Neural crest cell (in vitro differentiated cells): Measurements from ENCODE around the gene PARVA. TPM values are rescaled to one million over a fixed set of nuclear protein-coding genes. Genes with fewer than 3 reads are reported as not detected.

ENCODE experiments used
- DNase-seq: peaks from one replicate; pipeline ENCODE4 v3.0.0; 2021; ENCODE audit warnings: low read depth, mixed read lengths, low spot score
- H3K27ac Mint-ChIP-seq: one replicate; pipeline ENCODE4 v1.8.0; 2021; ENCODE audit warnings: mild to moderate bottlenecking, mixed read lengths; ENCODE audit not compliant: unreplicated experiment
- H3K27me3 Mint-ChIP-seq: 2 replicates; pipeline ENCODE4 v1.8.0; 2021; ENCODE audit warnings: low read depth, mild to moderate bottlenecking, mixed read lengths
- H3K36me3 Mint-ChIP-seq: 2 replicates; pipeline ENCODE4 v1.8.0; 2021; ENCODE audit warnings: low read depth, mild to moderate bottlenecking, mixed read lengths
- H3K4me1 Mint-ChIP-seq: 2 replicates; pipeline ENCODE4 v1.8.0; 2021; ENCODE audit warnings: mixed read lengths
- H3K4me3 Mint-ChIP-seq: one replicate; pipeline ENCODE4 v1.8.0; 2021; ENCODE audit warnings: mild to moderate bottlenecking, mixed read lengths
- H3K9me3 Mint-ChIP-seq: 2 replicates; pipeline ENCODE4 v1.8.0; 2021; ENCODE audit warnings: mixed read lengths
- CTCF ChIP-seq: fragments of 200-600 bp; sonication (generic); conservative IDR thresholded peaks from 2 replicates; pipeline ENCODE4 v1.5.0; 2021; ENCODE audit warnings: antibody characterized with exemption, mild to moderate bottlenecking
- total RNA-seq: library from RNA; stranded (reverse); gene quantifications from 2 replicates; pipeline ENCODE4 v1.2.1, GENCODE V29; 2021

Gene PARVA
- total RNA-seq, 1 donor from 2014 or later, result 36.2 TPM

- Mint-ChIP-seq H3K9me3 (no peaks in the 10 kb centered on the region), H3K36me3 (peaks cover 3% of the 10 kb centered on the region), H3K4me3 (no peak overlapping the region), H3K4me1 (peaks cover 20% of the 10 kb centered on the region), H3K27me3 (no peaks in the 10 kb centered on the region), H3K27ac (peak overlapping the region; percentile 75)
- no peak for DNase-seq
- TF ChIP-seq CTCF, result peak; percentile 19
Observed at GRCh38 chr11:12410006-12410728, 32.8 kb downstream of the PARVA start.

- Mint-ChIP-seq H3K27ac (no peak overlapping the region), H3K4me1 (peaks cover 20% of the 10 kb centered on the region), H3K27me3 (no peaks in the 10 kb centered on the region), H3K36me3 (no peaks in the 10 kb centered on the region), H3K4me3 (no peak overlapping the region), H3K9me3 (no peaks in the 10 kb centered on the region)
- no peak for DNase-seq
- TF ChIP-seq CTCF, result no peak
Observed at GRCh38 chr11:12411393-12411792, 34.0 kb downstream of the PARVA start.

GRCh38 chr11:12411806-12412727 lies 34.7 kb downstream of the PARVA start:
- Mint-ChIP-seq H3K27me3 (no peaks in the 10 kb centered on the region), H3K4me1 (peaks cover 20% of the 10 kb centered on the region), H3K36me3 (no peaks in the 10 kb centered on the region), H3K27ac (no peak overlapping the region), H3K4me3 (no peak overlapping the region), H3K9me3 (no peaks in the 10 kb centered on the region)
- TF ChIP-seq CTCF, result peak; percentile 84
- DNase-seq, result peak; percentile 79

- TF ChIP-seq CTCF, result no peak
- no peaks in the 10 kb centered on the region for H3K9me3 Mint-ChIP-seq
- H3K4me3 Mint-ChIP-seq, result no peak overlapping the region
- no peaks in the 10 kb centered on the region for H3K27me3 Mint-ChIP-seq
- H3K36me3 Mint-ChIP-seq, result no peaks in the 10 kb centered on the region
- H3K27ac Mint-ChIP-seq, result peak overlapping the region; percentile 60
- no peak for DNase-seq
- peaks cover 17% of the 10 kb centered on the region for H3K4me1 Mint-ChIP-seq
Observed at GRCh38 chr11:12413141-12414052, 36.0 kb downstream of the PARVA start.

- Mint-ChIP-seq H3K36me3 (no peaks in the 10 kb centered on the region), H3K27me3 (no peaks in the 10 kb centered on the region), H3K4me1 (peaks cover 17% of the 10 kb centered on the region), H3K9me3 (no peaks in the 10 kb centered on the region), H3K27ac (no peak overlapping the region), H3K4me3 (no peak overlapping the region)
- no peak for DNase-seq
- TF ChIP-seq CTCF, result no peak
Observed at GRCh38 chr11:12414611-12415010, 37.2 kb downstream of the PARVA start.
